Hepatocyte (in vitro differentiated cells): Measurements from ENCODE around the gene PRKCA.

ENCODE experiments used
- EZH2 ChIP-seq: fragments of 200-600 bp; sonication (generic); IDR thresholded peaks from 2 replicates; pipeline ENCODE4 v1.6.1; 2016; ENCODE audit warnings: antibody characterized with exemption, mild to moderate bottlenecking, borderline replicate concordance
- EZH2phosphoT487 ChIP-seq: fragments of 200-600 bp; sonication (generic); IDR thresholded peaks from one replicate; pipeline ENCODE4 v1.6.1; 2018; ENCODE audit warnings: antibody characterized with exemption, mild to moderate bottlenecking, low read depth, moderate library complexity; ENCODE audit not compliant: unreplicated experiment, severe bottlenecking
- TF ChIP-seq, protein P1 (sequence below): fragments of 200-600 bp; sonication (generic); IDR thresholded peaks from 2 replicates; pipeline ENCODE4 v1.5.1; 2016; ENCODE audit warnings: antibody characterized with exemption, mild to moderate bottlenecking; ENCODE audit not compliant: poor library complexity

GRCh38 chr17:66814570-66814969, 512.2 kb downstream of the PRKCA start:
- TF ChIP-seq, protein P1, sequence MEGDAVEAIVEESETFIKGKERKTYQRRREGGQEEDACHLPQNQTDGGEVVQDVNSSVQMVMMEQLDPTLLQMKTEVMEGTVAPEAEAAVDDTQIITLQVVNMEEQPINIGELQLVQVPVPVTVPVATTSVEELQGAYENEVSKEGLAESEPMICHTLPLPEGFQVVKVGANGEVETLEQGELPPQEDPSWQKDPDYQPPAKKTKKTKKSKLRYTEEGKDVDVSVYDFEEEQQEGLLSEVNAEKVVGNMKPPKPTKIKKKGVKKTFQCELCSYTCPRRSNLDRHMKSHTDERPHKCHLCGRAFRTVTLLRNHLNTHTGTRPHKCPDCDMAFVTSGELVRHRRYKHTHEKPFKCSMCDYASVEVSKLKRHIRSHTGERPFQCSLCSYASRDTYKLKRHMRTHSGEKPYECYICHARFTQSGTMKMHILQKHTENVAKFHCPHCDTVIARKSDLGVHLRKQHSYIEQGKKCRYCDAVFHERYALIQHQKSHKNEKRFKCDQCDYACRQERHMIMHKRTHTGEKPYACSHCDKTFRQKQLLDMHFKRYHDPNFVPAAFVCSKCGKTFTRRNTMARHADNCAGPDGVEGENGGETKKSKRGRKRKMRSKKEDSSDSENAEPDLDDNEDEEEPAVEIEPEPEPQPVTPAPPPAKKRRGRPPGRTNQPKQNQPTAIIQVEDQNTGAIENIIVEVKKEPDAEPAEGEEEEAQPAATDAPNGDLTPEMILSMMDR, result no peak
- TF ChIP-seq EZH2 (no peak), EZH2phosphoT487 (no peak)
